Liver (tissue), 9 donors: ENCODE measurements around the gene CRYGB. TPM values are rescaled to one million over a fixed set of nuclear protein-coding genes. Genes with fewer than 3 reads are reported as not detected.

Experiments
- DNase-seq: peaks from one replicate; pipeline ENCODE4 v3.0.0-alpha.2; 2017; ENCODE audit warnings: low spot score
- H3K27ac ChIP-seq, 2 donors: one replicate each; pipeline ENCODE4 v1.7.0; 2013; ENCODE audit warnings: inconsistent platforms in 2 of 2, low read length in 2 of 2, control low read depth in 1 of 2, low read depth in 1 of 2, mild to moderate bottlenecking in 1 of 2
- H3K27me3 ChIP-seq, 4 donors: one replicate each; pipeline versions ENCODE4 v1.6.1 to v1.7.0; 2013; ENCODE audit warnings: low read length in 3 of 4, inconsistent platforms in 1 of 4, mild to moderate bottlenecking in 1 of 4, moderate library complexity in 1 of 4; ENCODE audit not compliant: control insufficient read depth in 4 of 4, insufficient read depth in 4 of 4
- H3K36me3 ChIP-seq, 4 donors: one replicate each; pipeline versions ENCODE4 v1.6.1 to v1.7.0; 2013; ENCODE audit warnings: low read length in 3 of 4, mild to moderate bottlenecking in 3 of 4, low read depth in 1 of 4, moderate library complexity in 1 of 4; ENCODE audit not compliant: control insufficient read depth in 4 of 4, insufficient read depth in 3 of 4
- H3K4me1 ChIP-seq, 4 donors: one replicate each; pipeline versions ENCODE4 v1.6.1 to v1.7.0; 2013; ENCODE audit warnings: low read length in 3 of 4, mild to moderate bottlenecking in 3 of 4, moderate library complexity in 1 of 4; ENCODE audit not compliant: control insufficient read depth in 4 of 4, insufficient read depth in 4 of 4
- H3K4me3 ChIP-seq, 3 donors: one replicate each; pipeline versions ENCODE4 v1.6.1 to v1.7.0; 2013; ENCODE audit warnings: low read length in 3 of 3, control low read depth in 1 of 3, low read depth in 1 of 3, mild to moderate bottlenecking in 1 of 3
- H3K9ac ChIP-seq, 2 donors: one replicate each; pipeline ENCODE4 v1.7.0; 2013; ENCODE audit warnings: low read length in 2 of 2, mild to moderate bottlenecking in 2 of 2, moderate library complexity in 2 of 2, control low read depth in 1 of 2, low read depth in 1 of 2
- H3K9me3 ChIP-seq, 4 donors: one replicate each; pipeline versions ENCODE4 v1.6.1 to v1.7.0; 2013; ENCODE audit warnings: low read length in 3 of 4; ENCODE audit not compliant: control insufficient read depth in 4 of 4
- ATF3 ChIP-seq: IDR thresholded peaks from 2 replicates; pipeline ENCODE4 v1.6.1; 2016; ENCODE audit warnings: antibody characterized with exemption
- EGR1 ChIP-seq, 2 donors: IDR thresholded peaks; 2 replicates each; pipeline ENCODE4 v1.6.1; 2016 to 2018; ENCODE audit warnings: antibody characterized with exemption in 2 of 2, low read depth in 2 of 2
- FOXA1 ChIP-seq: IDR thresholded peaks from 2 replicates; pipeline ENCODE4 v1.6.1; 2016; ENCODE audit warnings: antibody characterized with exemption
- FOXA2 ChIP-seq: IDR thresholded peaks from 2 replicates; pipeline ENCODE4 v1.6.1; 2016; ENCODE audit warnings: antibody characterized with exemption
- GABPA ChIP-seq, 2 donors: IDR thresholded peaks in 1 of 2; conservative IDR thresholded peaks in 1 of 2; 2 replicates each; pipeline ENCODE4 v1.6.1; 2016; ENCODE audit warnings: antibody characterized with exemption in 2 of 2, mild to moderate bottlenecking in 1 of 2, moderate library complexity in 1 of 2
- HNF4A ChIP-seq, 2 donors: conservative IDR thresholded peaks; 2 replicates each; pipeline ENCODE4 v1.6.1; 2016; ENCODE audit warnings: antibody characterized with exemption in 2 of 2, mild to moderate bottlenecking in 2 of 2
- HNF4G ChIP-seq: IDR thresholded peaks from 2 replicates; pipeline ENCODE4 v1.6.1; 2016; ENCODE audit warnings: antibody characterized with exemption
- JUND ChIP-seq, 2 donors: IDR thresholded peaks; 2 replicates each; pipeline ENCODE4 v1.6.1; 2016; ENCODE audit warnings: antibody characterized with exemption in 2 of 2
- MAX ChIP-seq: IDR thresholded peaks from 2 replicates; pipeline ENCODE4 v1.6.1; 2016; ENCODE audit warnings: antibody characterized with exemption
- NR2F2 ChIP-seq: IDR thresholded peaks from 2 replicates; pipeline ENCODE4 v1.6.1; 2016; ENCODE audit warnings: antibody characterized with exemption
- RAD21 ChIP-seq, 2 donors: IDR thresholded peaks; 2 replicates each; pipeline ENCODE4 v1.6.1; 2016; ENCODE audit warnings: antibody characterized with exemption in 2 of 2, mild to moderate bottlenecking in 2 of 2
- REST ChIP-seq: IDR thresholded peaks from 2 replicates; pipeline ENCODE4 v1.6.1; 2016; ENCODE audit warnings: antibody characterized with exemption, mild to moderate bottlenecking
- SP1 ChIP-seq: IDR thresholded peaks from 2 replicates; pipeline ENCODE4 v1.6.1; 2018; ENCODE audit warnings: antibody characterized with exemption, mild to moderate bottlenecking
- TAF1 ChIP-seq: conservative IDR thresholded peaks from 2 replicates; pipeline ENCODE4 v1.6.1; 2016; ENCODE audit warnings: antibody characterized with exemption, mild to moderate bottlenecking
- YY1 ChIP-seq: IDR thresholded peaks from 2 replicates; pipeline ENCODE4 v1.6.1; 2016; ENCODE audit warnings: antibody characterized with exemption, mild to moderate bottlenecking
- ZBTB33 ChIP-seq: IDR thresholded peaks from 2 replicates; pipeline ENCODE4 v1.6.1; 2016; ENCODE audit warnings: antibody characterized with exemption
- WGBS: extraction: QIAGEN DNeasy Blood & Tissue Kit; methylation state at CpG from one replicate; pipeline ENCODE4 v1.1.7; 2013; 5-methylcytosine and 5-hydroxymethylcytosine counted together
- polyA plus RNA-seq, 2 donors: library from polyadenylated mRNA; stranded (reverse) in 1 of 2; unstranded in 1 of 2; fragments of 200-250 nt in 1 of 2; fragments of >200 nt in 1 of 2; fragmentation: Nextera tagmentation in 1 of 2; extraction: Ambion mirVana in 1 of 2; gene quantifications; one replicate each; pipeline versions ENCODE4 v1.2.1 to v1.2.3, GENCODE V29; 2013 to 2015
- total RNA-seq, 2 donors: library from RNA; depleted of rRNA; stranded (reverse); fragments of >200 nt; gene quantifications; one replicate each; pipeline ENCODE4 v1.2.3, GENCODE V29; 2014
- TF ChIP-seq, protein P1 (sequence below): fragments of 150-350 bp; IDR thresholded peaks from 2 replicates; pipeline ENCODE4 v1.5.1; 2017; ENCODE audit warnings: improper control_type of control experiment, low read depth, low read length; ENCODE audit not compliant: missing input control
- donor health status: healthy.
- donor health status: healthy.
- donor health status: healthy.
- donor health status: healthy.
- donor health status: healthy.

The CRYGB gene
- total and polyA plus RNA-seq, 4 donors: not detected

GRCh38 chr2:208103616-208104015 lies 42.3 kb downstream of the CRYGB start:
- TF ChIP-seq ATF3 (no peak), YY1 (no peak), MAX (no peak), FOXA2 (no peak), HNF4G (no peak), JUND (IDR thresholded peaks at IDR 0.05) (no peak), RAD21 (IDR thresholded peaks at IDR 0.05) (no peak), ZBTB33 (no peak), REST (no peak), TAF1 (no peak), GABPA (IDR thresholded peaks at IDR 0.05 in 1 of 2, conservative IDR thresholded peaks at IDR 0.05 in 1 of 2) (no peak), EGR1 (IDR thresholded peaks at IDR 0.05; ENCODE audit: low read depth in 2 of 2) (no peak), NR2F2 (no peak), FOXA1 (no peak), SP1 (no peak), HNF4A (conservative IDR thresholded peaks at IDR 0.05) (no peak)
- TF ChIP-seq, protein P1, sequence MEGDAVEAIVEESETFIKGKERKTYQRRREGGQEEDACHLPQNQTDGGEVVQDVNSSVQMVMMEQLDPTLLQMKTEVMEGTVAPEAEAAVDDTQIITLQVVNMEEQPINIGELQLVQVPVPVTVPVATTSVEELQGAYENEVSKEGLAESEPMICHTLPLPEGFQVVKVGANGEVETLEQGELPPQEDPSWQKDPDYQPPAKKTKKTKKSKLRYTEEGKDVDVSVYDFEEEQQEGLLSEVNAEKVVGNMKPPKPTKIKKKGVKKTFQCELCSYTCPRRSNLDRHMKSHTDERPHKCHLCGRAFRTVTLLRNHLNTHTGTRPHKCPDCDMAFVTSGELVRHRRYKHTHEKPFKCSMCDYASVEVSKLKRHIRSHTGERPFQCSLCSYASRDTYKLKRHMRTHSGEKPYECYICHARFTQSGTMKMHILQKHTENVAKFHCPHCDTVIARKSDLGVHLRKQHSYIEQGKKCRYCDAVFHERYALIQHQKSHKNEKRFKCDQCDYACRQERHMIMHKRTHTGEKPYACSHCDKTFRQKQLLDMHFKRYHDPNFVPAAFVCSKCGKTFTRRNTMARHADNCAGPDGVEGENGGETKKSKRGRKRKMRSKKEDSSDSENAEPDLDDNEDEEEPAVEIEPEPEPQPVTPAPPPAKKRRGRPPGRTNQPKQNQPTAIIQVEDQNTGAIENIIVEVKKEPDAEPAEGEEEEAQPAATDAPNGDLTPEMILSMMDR: no peak
- no peak for DNase-seq
- Histone ChIP-seq H3K36me3 (no peaks in the 10 kb centered on the region), H3K27ac (no peak overlapping the region), H3K9ac (no peak overlapping the region), H3K9me3 (no peaks in the 10 kb centered on the region), H3K4me3 (no peak overlapping the region), H3K4me1 (no peaks in the 10 kb centered on the region), H3K27me3 (no peaks in the 10 kb centered on the region)
- WGBS: 89% methylated on average over 3 of the region's 3 CpGs
